Measurements from ENCODE around the gene IL11RA.

The IL11RA gene

GRCh38 chr9:34655394-34655793, 3.4 kb downstream of the IL11RA start:
- DNase-seq = no peak

- no peak for DNase-seq
These were observed 5.0 kb downstream of the IL11RA start for GRCh38 chr9:34656992-34657391.

GRCh38 chr9:34658461-34658860, 6.5 kb downstream of the IL11RA start:
- DNase-seq = no peak

- DNase-seq = no peak
These were observed 7.7 kb downstream of the IL11RA start for GRCh38 chr9:34659592-34660253.

- no peak for DNase-seq
These were observed 10.7 kb downstream of the IL11RA start, which contains the start of gene CCL27 for GRCh38 chr9:34662526-34663302. CCL27 (minus strand) TSS chr9:34662657; CDS start chr9:34662633, 24 bp downstream.

- no peak for DNase-seq
These were observed 11.3 kb downstream of the IL11RA start for GRCh38 chr9:34663303-34663605.

GRCh38 chr9:34664281-34665066, 12.5 kb downstream of the IL11RA start:
- no peak for DNase-seq

- DNase-seq = no peak
These were observed 13.0 kb downstream of the IL11RA start for GRCh38 chr9:34665067-34665380.

GRCh38 chr9:34665381-34666250, 13.6 kb downstream of the IL11RA start:
- peak; percentile 31 for DNase-seq

GRCh38 chr9:34669809-34670562, 18.0 kb downstream of the IL11RA start:
- no peak for DNase-seq

GRCh38 chr9:34671307-34671706, 19.3 kb downstream of the IL11RA start:
- no peak for DNase-seq

- DNase-seq = no peak
These were observed 22.5 kb downstream of the IL11RA start for GRCh38 chr9:34674440-34674839.

- DNase-seq = no peak
These were observed 23.2 kb downstream of the IL11RA start for GRCh38 chr9:34675048-34675714.

- DNase-seq = no peak
These were observed 23.9 kb downstream of the IL11RA start for GRCh38 chr9:34675869-34676268.

- DNase-seq = no peak
These were observed 32.2 kb downstream of the IL11RA start for GRCh38 chr9:34684145-34684544.

GRCh38 chr9:34684816-34685215, 32.8 kb downstream of the IL11RA start:
- DNase-seq = no peak

GRCh38 chr9:34685591-34685990, 33.6 kb downstream of the IL11RA start:
- DNase-seq = no peak

- DNase-seq = no peak
These were observed 34.2 kb downstream of the IL11RA start for GRCh38 chr9:34686231-34686630.

GRCh38 chr9:34686732-34687131, 34.7 kb downstream of the IL11RA start:
- DNase-seq = no peak

GRCh38 chr9:34687276-34688030, 35.5 kb downstream of the IL11RA start:
- no peak for DNase-seq

Data from NCI-H1417 treated with DMSO at 0.1 percent for 48 hours (cell line).